HG02943 (cell line): Measurements from ENCODE around the gene IGLL5.

Experiments used
- ATAC-seq: cut with Tn5 transposase; IDR thresholded peaks from one replicate; pipeline ENCODE4 v1.9.1; 2021; ENCODE audit warnings: mild to moderate bottlenecking, low read depth, moderate library complexity; ENCODE audit not compliant: unreplicated experiment

IGLL5 gene

GRCh38 chr22:22887621-22888503 is at the start of gene IGLL5:
Gene IGLL5 (plus strand): TSS chr22:22887816. CDS start chr22:22888054, 238 bp downstream.
- ATAC-seq: no peak

GRCh38 chr22:22838148-22838786 is 49.3 kb upstream of the IGLL5 start:
- no peak for ATAC-seq

DNA sequence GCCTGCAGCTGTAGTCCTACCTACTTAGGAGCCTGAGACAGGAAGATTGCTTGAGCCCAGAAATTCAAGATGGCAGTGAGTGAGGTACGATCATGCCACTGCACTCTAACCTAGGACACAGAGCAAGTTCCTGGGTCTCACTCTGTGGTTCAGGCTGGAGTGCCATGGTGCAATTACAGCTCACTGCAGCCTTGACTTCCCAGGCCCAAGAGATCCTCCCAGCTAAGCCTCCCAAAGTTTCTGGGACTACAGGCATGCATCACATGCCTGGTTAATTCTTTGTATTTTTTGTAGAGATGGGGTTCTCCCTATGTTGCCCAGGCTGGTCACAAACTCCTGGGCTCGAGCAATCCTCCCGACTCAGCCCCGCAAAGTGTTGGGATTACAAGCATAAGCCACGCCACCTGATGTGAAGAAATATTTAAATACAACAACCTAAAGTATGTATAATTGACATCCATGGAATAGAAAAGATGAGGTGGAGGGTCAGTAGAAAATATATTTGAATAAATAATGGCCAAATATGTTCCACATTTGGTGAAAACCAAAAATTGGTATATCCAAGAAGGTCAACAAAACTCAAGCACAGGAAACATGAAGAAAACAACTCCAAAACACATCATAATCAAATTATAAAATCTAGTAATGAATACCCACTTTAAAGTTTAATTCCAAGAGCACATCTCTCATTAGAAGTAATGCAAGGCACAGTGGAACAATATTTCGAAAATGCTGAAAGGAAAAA is 47.9 kb upstream of the IGLL5 start:
- no peak for ATAC-seq

- ATAC-seq: no peak
These were observed 46.8 kb upstream of the IGLL5 start for GRCh38 chr22:22840780-22841179.

DNA sequence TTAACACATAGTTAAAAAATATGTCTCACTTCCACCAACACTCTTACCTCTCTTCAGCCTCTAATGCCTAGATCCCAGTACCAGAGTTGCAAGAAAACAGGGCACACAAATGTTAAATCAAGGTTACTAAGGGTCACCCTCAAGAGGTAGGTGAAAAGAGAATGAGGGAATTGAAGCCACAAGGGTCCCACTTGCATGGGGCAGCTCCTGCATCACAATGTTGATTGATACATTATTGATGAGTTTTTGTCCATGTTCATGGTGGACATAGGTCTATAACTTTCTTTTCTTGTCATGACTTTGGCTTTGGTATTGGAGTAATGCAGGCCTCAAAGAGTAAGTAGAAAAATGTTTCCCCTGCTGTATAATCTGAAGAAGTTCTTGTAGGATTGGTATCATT is 46.0 kb upstream of the IGLL5 start:
- no peak for ATAC-seq

- no peak for ATAC-seq
These were observed 45.5 kb upstream of the IGLL5 start for GRCh38 chr22:22842085-22842484.

DNA sequence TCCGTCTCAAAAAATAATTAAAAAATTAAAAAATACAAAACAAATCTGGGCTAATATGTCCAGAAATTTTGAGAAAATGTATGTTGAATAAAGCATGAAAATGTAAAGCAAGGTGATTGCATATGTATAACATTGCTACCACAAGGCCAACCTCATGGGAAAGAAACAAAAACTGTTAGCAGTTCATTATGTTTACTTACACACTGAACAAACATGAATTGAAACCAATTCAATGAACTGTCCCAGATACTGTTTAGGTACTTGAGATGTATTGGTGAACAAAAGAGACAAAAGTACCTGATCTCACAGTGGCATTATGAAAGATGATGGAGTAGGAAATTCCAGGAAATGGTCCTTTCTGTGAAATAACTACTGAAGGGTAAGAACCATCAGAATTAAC is 43.8 kb upstream of the IGLL5 start:
- no peak for ATAC-seq

- no peak for ATAC-seq
These were observed 40.4 kb upstream of the IGLL5 start for GRCh38 chr22:22847241-22847640.

GRCh38 chr22:22848364-22848866 is 39.2 kb upstream of the IGLL5 start:
- no peak for ATAC-seq

- ATAC-seq: no peak
These were observed 37.7 kb upstream of the IGLL5 start for GRCh38 chr22:22849640-22850610.

DNA sequence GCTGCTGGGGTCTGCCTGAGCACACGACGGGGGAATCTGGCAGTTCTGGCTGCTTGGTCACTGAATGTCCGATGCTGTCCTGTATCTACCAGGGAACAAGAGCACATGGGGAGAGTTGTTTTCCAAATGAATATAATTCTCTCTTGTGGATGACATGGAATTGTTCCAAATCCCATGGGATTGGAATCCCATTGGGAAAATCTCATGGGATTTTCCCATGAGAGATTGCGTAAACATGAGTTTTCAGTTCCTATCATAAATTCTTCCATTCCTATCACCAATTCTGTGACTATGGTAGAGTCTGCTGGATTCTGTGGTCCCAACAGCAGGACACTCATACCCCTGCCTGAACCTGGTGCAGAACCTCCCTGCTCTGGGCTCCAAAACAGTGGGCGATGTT is 35.6 kb upstream of the IGLL5 start:
- no peak for ATAC-seq

DNA sequence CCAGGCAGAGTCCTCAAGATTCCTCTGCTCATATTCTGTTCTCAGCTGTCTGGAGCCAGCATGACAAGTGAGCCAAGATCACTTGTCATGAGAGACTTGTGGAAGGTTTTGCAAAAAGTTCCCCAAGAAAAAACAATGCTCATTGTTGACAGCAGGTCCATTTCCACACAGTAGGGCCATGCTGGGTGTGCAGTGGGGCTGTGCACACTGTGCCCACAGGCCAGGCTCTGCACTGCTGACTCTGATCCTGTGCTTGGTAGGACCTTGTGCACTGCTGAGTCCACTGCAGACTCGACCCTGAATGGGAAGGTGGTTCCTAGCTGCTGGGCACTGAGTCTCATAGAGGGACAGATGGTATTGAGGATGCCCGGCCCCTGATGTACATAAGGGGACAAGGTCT is 33.9 kb upstream of the IGLL5 start:
- no peak for ATAC-seq

- ATAC-seq: no peak
These were observed 33.1 kb upstream of the IGLL5 start for GRCh38 chr22:22854466-22854865.

- no peak for ATAC-seq
These were observed 32.5 kb upstream of the IGLL5 start for GRCh38 chr22:22855085-22855484.

DNA sequence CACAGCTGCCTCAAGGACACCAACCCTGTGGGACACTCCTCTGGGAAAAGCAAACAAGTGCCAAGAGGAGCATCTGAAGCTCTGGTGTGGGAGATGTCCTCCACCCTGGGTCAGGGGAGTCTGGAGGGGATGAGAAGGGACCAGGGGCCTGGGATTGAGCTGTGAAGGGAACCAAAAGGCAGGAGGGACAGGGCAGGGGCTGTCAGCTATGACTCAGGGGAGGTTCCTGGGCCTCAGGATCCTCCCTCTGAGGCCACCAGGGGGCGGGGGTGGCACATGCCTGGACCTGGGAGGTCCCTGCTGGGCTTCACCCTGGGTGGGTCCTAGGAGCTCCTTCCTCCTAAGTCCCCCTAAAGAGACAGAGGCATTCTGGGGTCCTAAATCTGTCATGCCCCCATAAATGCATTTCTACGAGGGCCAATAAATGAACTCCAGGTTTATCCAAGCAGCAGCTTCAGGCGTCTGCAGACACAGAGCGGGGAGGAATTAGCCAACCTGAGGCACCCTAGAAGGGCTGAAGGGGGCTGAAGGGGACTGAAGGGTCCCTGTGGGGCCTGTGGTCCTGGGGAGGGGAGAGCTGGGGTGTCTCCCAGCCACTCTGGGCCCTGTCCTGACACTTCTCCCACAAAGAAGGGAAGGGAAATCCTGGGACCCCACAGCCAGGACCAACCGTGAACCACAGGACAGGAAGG is 31.9 kb upstream of the IGLL5 start:
- no peak for ATAC-seq

GRCh38 chr22:22856364-22856763 is 31.3 kb upstream of the IGLL5 start:
- ATAC-seq: no peak

- no peak for ATAC-seq
These were observed 30.6 kb upstream of the IGLL5 start for GRCh38 chr22:22856885-22857606.

GRCh38 chr22:22857607-22858558 is 29.7 kb upstream of the IGLL5 start:
- no peak for ATAC-seq
